IPS-18a (cell line): ENCODE measurements around the gene ZBTB21.

Experiments
- H3K27ac ChIP-seq: one replicate; pipeline ENCODE4 v1.5.1; 2013; ENCODE audit warnings: low read length
- H3K27me3 ChIP-seq: one replicate; pipeline ENCODE4 v1.6.1; 2013; ENCODE audit warnings: mild to moderate bottlenecking, low read length; ENCODE audit not compliant: control insufficient read depth, insufficient read depth
- H3K36me3 ChIP-seq: one replicate; pipeline ENCODE4 v1.6.1; 2013; ENCODE audit warnings: low read depth, low read length; ENCODE audit not compliant: control insufficient read depth
- H3K4me1 ChIP-seq: one replicate; pipeline ENCODE4 v1.6.1; 2013; ENCODE audit warnings: low read depth, low read length; ENCODE audit not compliant: control insufficient read depth
- H3K4me3 ChIP-seq: one replicate; pipeline ENCODE4 v1.5.1; 2013; ENCODE audit warnings: low read length
- H3K9ac ChIP-seq: one replicate; pipeline ENCODE4 v1.6.1; 2013; ENCODE audit warnings: mild to moderate bottlenecking, low read length, moderate library complexity
- H3K9me3 ChIP-seq: one replicate; pipeline ENCODE4 v1.6.1; 2013; ENCODE audit warnings: low read depth, low read length; ENCODE audit not compliant: control insufficient read depth

ZBTB21 gene

DNA sequence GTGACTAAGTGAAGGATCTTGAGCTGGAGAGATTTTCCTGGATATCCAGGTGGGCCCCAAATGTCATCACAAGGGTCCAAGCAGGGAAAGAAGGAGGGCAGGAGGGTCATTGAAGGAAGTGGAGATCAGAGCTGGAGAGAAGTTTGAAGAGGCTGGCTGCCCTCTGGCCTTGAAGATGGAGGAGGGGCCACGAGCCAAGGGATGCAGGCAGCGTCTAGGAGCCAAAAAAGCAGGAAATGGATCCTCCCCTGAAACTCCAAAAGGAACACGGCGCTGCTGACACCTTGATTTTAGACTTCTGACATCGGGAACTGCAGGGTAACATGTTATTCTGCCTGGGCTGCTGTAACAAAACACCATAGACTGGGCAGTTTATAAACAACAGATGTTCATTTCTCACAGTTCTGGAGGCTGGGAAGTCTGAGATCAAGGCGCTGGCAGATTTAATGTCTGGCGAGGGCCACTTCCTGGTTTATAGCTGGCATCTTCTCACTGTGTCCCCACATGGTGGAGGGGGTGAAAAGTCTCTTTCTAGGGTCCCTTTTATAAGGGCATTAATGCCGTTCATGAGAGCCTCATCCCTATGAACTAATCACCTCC is 28.8 kb upstream of the ZBTB21 start:
- no peak overlapping the region for H3K4me3 ChIP-seq
- no peak overlapping the region for H3K27ac ChIP-seq
- H3K4me1 ChIP-seq: no peaks in the 10 kb centered on the region
- no peaks in the 10 kb centered on the region for H3K36me3 ChIP-seq
- no peaks in the 10 kb centered on the region for H3K9me3 ChIP-seq
- no peak overlapping the region for H3K9ac ChIP-seq
- H3K27me3 ChIP-seq: no peaks in the 10 kb centered on the region

DNA sequence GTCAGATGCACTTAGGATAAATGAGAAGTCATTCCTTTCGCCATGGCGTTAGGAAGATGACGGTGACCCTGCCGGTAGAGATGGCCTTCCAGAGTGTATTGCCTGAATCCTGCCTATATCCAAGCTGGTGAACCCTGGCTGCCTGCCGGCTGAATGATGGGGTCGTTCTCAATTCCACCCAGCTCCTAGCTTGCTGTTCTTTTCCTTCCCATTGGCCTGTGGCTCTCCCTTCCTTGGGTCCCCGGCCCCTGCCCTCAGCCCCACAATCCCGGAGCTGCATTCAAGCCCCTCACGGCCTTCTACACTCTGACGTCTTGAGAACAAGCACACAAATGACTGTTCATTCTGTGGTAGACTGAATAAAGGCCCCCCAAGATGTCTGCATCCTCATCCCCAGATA is 28.2 kb upstream of the ZBTB21 start:
- Histone ChIP-seq H3K36me3 (no peaks in the 10 kb centered on the region), H3K27me3 (no peaks in the 10 kb centered on the region), H3K4me3 (no peak overlapping the region), H3K27ac (no peak overlapping the region), H3K4me1 (no peaks in the 10 kb centered on the region), H3K9me3 (no peaks in the 10 kb centered on the region), H3K9ac (no peak overlapping the region)

DNA sequence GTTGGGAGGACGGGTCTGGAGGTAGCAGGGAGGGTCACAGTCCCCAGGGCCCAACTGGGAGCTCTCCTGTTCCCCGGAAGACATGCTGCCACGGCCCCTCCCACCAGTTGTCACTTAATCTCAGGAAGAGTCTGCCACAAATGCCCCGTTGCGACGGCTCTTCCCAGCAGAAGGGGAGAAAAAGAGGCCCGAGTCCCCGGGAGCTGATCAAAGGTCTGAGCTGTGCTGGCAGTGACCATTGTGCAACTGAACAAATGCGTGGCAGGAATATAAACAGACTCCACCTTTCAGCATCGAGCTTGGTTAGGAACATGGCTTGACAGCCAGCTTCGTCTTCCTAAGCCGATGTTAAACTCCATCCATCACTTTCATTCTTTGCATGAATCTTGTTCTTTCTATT is 27.8 kb upstream of the ZBTB21 start:
- Histone ChIP-seq H3K4me1 (no peaks in the 10 kb centered on the region), H3K27ac (no peak overlapping the region), H3K36me3 (no peaks in the 10 kb centered on the region), H3K4me3 (no peak overlapping the region), H3K27me3 (no peaks in the 10 kb centered on the region), H3K9ac (no peak overlapping the region), H3K9me3 (no peaks in the 10 kb centered on the region)

DNA sequence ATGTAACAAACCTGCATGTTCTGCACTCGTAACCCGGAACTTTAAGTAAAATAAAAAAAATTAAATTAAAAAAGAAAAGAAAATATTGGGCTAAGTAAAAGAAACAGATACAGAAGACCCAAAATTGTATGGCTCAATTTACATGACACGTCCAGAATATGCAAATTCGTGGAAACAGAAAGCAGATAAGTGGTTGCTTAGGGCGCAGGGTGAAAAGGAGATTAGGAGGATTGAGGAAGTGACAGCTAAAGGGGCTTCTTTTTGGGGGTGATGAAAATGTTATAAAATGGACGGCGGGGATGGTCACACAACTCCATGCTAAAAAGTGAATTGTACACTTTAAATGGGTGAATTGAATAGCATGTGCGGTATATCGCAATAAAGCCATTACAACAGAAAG is 27.4 kb upstream of the ZBTB21 start:
- Histone ChIP-seq H3K27ac (no peak overlapping the region), H3K4me3 (no peak overlapping the region), H3K9ac (no peak overlapping the region), H3K27me3 (no peaks in the 10 kb centered on the region), H3K4me1 (no peaks in the 10 kb centered on the region), H3K36me3 (no peaks in the 10 kb centered on the region), H3K9me3 (no peaks in the 10 kb centered on the region)

DNA sequence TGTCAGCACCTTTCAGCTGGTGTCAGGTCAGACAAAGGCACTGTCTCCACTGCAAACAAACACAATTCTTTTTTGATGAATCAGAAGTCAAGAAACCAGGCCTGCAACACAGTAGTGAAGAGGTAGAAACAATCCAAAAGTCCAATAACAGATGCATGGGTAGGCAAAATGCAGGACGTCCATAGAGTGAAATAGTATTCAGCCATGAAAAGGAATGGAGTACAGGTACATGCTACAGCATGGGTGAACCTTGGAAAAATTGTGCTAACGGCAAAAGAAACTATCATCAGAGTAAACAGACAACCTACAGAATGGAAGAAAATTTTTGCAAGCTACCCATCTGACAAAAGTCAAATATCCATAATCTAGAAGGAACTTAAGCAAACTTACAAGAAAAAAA is 26.2 kb upstream of the ZBTB21 start:
- H3K4me3 ChIP-seq: no peak overlapping the region
- H3K36me3 ChIP-seq: no peaks in the 10 kb centered on the region
- no peaks in the 10 kb centered on the region for H3K27me3 ChIP-seq
- no peaks in the 10 kb centered on the region for H3K4me1 ChIP-seq
- no peaks in the 10 kb centered on the region for H3K9me3 ChIP-seq
- no peak overlapping the region for H3K27ac ChIP-seq
- no peak overlapping the region for H3K9ac ChIP-seq

DNA sequence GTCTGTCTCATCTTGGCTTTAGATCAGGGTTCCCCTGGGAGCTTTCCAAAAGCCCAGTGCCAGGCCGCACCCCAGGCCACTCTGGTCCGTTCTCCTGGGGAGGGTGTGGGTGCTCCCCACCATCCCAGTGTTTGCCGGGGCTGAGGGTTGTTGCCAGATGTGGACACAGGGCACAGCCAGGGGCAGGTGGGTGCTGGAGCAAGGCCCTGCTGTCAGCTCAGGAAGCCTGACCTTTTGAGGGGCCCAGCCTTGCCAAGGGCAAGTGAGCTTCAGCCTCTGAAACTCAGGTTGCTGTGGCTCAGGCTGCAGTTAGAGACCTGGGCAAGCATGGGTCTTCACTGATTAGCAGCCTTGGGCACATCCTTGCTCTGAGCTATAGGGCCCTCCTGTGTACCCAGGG is 22.8 kb upstream of the ZBTB21 start:
- Histone ChIP-seq H3K4me3 (no peak overlapping the region), H3K9me3 (no peaks in the 10 kb centered on the region), H3K4me1 (no peaks in the 10 kb centered on the region)

DNA sequence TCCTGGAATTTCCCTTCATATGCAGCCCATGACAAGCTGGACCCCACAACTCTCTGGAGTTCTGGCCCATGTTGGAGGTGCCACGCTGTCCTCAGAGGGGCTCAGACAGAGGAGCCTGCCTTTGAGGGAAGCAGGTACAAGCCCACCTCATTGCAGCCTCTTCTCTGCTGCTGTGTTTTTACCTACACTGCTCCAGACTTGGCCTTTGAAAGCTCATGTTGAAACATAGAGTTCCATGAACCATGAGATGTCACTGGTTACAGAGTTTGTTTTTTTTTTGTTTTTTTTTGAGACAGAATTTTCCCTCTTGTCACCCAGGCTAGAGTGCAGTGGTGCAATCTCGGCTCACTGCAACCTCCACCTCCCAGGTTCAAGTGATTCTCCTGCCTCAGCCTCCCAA is 22.1 kb upstream of the ZBTB21 start:
- H3K27me3 ChIP-seq: no peaks in the 10 kb centered on the region
- H3K9ac ChIP-seq: no peak overlapping the region
- H3K27ac ChIP-seq: no peak overlapping the region
- H3K36me3 ChIP-seq: no peaks in the 10 kb centered on the region
- no peaks in the 10 kb centered on the region for H3K4me1 ChIP-seq
- no peak overlapping the region for H3K4me3 ChIP-seq
- H3K9me3 ChIP-seq: no peaks in the 10 kb centered on the region

More for the DNA sequence above, 22.8 kb upstream of the ZBTB21 start:
- H3K9ac ChIP-seq: no peak overlapping the region
- no peak overlapping the region for H3K27ac ChIP-seq
- H3K27me3 ChIP-seq: no peaks in the 10 kb centered on the region
- H3K36me3 ChIP-seq: no peaks in the 10 kb centered on the region

DNA sequence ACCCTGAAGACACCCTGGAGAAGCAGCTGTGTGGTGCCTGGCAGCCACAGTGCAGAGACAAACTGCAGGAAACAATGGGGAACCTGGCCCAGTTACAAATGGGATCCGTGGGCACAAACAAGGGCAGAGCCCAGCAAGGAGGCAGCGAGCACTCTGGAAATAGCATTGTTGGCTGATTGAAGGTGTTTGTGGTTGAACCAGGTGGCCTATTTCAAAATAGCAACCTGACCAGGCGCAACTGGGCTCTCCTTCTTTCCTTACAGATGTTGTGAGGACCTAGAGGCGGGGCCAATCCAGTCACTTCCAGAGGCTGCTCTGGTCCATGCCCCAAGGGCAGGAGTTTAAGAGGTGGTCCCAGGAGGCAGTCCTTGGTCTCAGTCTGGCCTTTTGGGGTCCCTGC is 21.7 kb upstream of the ZBTB21 start:
- Histone ChIP-seq H3K36me3 (no peaks in the 10 kb centered on the region), H3K9ac (no peak overlapping the region), H3K4me3 (no peak overlapping the region), H3K27ac (no peak overlapping the region), H3K4me1 (no peaks in the 10 kb centered on the region), H3K27me3 (no peaks in the 10 kb centered on the region), H3K9me3 (no peaks in the 10 kb centered on the region)

DNA sequence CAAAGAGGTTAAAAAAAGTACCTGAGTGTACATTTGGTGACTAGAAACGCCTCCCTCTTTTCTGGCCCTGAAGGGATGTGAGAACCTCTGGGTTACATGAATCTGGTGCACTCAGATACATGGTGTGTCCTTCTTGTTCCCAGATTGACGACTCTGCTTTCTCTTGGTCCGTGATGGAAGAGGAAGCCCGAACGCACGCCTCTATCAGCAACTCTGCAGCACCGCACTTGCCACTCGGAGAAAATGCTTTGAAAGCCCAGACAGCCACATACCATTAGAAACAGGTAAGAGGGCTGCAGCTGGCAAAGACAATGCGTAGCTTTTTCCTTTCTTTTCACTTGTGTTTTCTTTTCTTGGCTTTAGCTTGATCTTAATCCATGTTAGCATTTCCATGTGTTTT is 21.1 kb upstream of the ZBTB21 start:
- Histone ChIP-seq H3K9ac (no peak overlapping the region), H3K27ac (no peak overlapping the region), H3K27me3 (no peaks in the 10 kb centered on the region)

DNA sequence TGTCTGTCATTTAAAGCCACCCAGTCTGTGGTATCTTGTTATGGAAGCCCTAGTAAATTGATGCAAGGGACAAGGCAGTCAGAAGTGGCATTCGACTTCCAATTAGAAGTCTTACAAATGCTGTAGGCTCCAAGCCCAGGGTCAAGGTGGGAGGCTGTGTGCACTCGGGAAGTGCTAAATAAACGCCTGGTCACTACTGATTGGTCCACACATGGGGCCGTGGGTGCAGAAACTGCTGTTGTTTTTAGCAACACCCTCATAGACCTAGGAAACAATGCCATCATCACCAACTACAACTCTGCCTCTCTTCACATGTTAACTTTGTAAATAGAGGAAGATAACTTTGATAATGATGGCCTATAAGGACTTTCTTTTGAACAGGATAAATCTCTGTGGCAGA is 20.2 kb upstream of the ZBTB21 start:
- H3K9ac ChIP-seq: no peak overlapping the region
- H3K4me3 ChIP-seq: no peak overlapping the region
- H3K9me3 ChIP-seq: no peaks in the 10 kb centered on the region
- H3K27ac ChIP-seq: no peak overlapping the region
- no peaks in the 10 kb centered on the region for H3K27me3 ChIP-seq
- H3K36me3 ChIP-seq: no peaks in the 10 kb centered on the region
- no peaks in the 10 kb centered on the region for H3K4me1 ChIP-seq

More for the DNA sequence above, 21.1 kb upstream of the ZBTB21 start:
- no peaks in the 10 kb centered on the region for H3K36me3 ChIP-seq
- no peaks in the 10 kb centered on the region for H3K9me3 ChIP-seq
- no peak overlapping the region for H3K4me3 ChIP-seq
- no peaks in the 10 kb centered on the region for H3K4me1 ChIP-seq

DNA sequence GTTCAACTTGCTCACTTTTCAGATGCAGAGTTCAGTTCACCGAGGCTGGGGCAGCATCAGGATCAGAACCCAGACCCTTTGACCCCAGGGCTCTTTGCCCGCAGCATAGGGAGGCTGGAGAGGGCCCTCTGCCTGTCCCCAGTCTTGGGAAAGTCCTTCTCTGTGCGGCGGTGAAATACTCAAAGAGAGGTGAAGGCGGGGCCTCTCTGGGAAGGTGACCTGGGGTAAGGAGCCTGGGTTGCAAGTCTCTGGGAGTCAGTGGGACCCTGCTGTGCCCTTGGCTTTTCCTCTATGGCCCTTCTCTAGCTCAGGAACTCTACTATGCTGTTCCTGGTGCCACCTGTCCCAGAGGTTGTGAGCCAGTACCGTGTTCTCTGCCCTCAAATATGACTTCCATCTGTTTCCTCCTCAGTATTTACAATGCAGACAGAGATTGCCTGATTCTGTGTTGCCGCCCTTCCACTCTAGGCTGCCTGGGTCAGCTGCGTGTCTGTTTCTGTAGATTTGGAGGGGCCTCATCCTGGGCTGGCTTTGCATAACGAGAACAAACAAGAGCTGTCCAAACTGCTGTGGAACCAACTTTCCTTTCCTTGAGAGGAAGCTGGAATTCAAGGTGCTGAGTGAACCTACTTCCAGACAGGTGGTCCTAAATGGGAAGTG is 18.7 kb upstream of the ZBTB21 start:
- Histone ChIP-seq H3K9ac (no peak overlapping the region), H3K27me3 (no peaks in the 10 kb centered on the region), H3K27ac (no peak overlapping the region), H3K4me1 (no peaks in the 10 kb centered on the region), H3K36me3 (no peaks in the 10 kb centered on the region), H3K9me3 (no peaks in the 10 kb centered on the region), H3K4me3 (no peak overlapping the region)
